ENCODE results near the gene TNFSF12.
A peak's percentile ranks its signal among the peaks of the same experiment; 100 is the strongest.

The TNFSF12 gene

GRCh38 chr17:7544911-7545310 lies 3.9 kb upstream of the TNFSF12 start:
- no peak for DNase-seq

GRCh38 chr17:7549401-7550055 lies 670 bp downstream of the TNFSF12 start:
- DNase-seq = no peak

- no peak for DNase-seq
Observed at GRCh38 chr17:7550344-7550743, 1.5 kb downstream of the TNFSF12 start.

- no peak for DNase-seq
Observed at GRCh38 chr17:7551396-7551795, 2.5 kb downstream of the TNFSF12 start.

GRCh38 chr17:7552621-7553051 lies 3.8 kb downstream of the TNFSF12 start:
- no peak for DNase-seq

GRCh38 chr17:7553356-7553755 lies 4.5 kb downstream of the TNFSF12 start:
- DNase-seq = no peak

- DNase-seq = no peak
Observed at GRCh38 chr17:7555320-7555948, 6.6 kb downstream of the TNFSF12 start.

- DNase-seq = no peak
Observed at GRCh38 chr17:7556627-7557026, 7.8 kb downstream of the TNFSF12 start.

- no peak for DNase-seq
Observed at GRCh38 chr17:7557147-7557764, 8.4 kb downstream of the TNFSF12 start.

GRCh38 chr17:7557775-7558543 lies 9.1 kb downstream of the TNFSF12 start:
- DNase-seq = no peak

- no peak for DNase-seq
Observed at GRCh38 chr17:7558544-7559319, 9.9 kb downstream of the TNFSF12 start, which contains the start of gene TNFSF13. TNFSF13 (plus strand) TSS chr17:7558750; CDS start chr17:7559040, 290 bp downstream.

- no peak for DNase-seq
Observed at GRCh38 chr17:7559320-7560171, 10.7 kb downstream of the TNFSF12 start.

- DNase-seq = peak; percentile 62
Observed at GRCh38 chr17:7560172-7561027, 11.5 kb downstream of the TNFSF12 start.

- peak; percentile 83 for DNase-seq
Observed at GRCh38 chr17:7561028-7561575, 12.2 kb downstream of the TNFSF12 start.

- DNase-seq = peak; percentile 93
Observed at GRCh38 chr17:7561589-7562207, 12.8 kb downstream of the TNFSF12 start, which contains the start of gene SENP3. SENP3 (plus strand) TSS chr17:7561919; CDS start chr17:7563077, 1,158 bp downstream.

- no peak for DNase-seq
Observed at GRCh38 chr17:7562208-7562605, 13.3 kb downstream of the TNFSF12 start.

- no peak for DNase-seq
Observed at GRCh38 chr17:7563115-7563869, 14.4 kb downstream of the TNFSF12 start.

- no peak for DNase-seq
Observed at GRCh38 chr17:7569571-7569970, 20.7 kb downstream of the TNFSF12 start.

GRCh38 chr17:7570351-7570750 lies 21.5 kb downstream of the TNFSF12 start:
- no peak for DNase-seq
